Stromal cell of bone marrow (primary cell): ENCODE data around the gene HLA-G.
"Not testable (repeated sequence)": the region's sequence is repeated elsewhere in the genome, so short reads cannot be mapped to it uniquely, and the experiment has no call there.

Experiments used
- DNase-seq: peaks from one replicate; pipeline ENCODE4 v3.0.0-alpha.2; 2012; ENCODE audit warnings: low read depth

Gene HLA-G

DNA sequence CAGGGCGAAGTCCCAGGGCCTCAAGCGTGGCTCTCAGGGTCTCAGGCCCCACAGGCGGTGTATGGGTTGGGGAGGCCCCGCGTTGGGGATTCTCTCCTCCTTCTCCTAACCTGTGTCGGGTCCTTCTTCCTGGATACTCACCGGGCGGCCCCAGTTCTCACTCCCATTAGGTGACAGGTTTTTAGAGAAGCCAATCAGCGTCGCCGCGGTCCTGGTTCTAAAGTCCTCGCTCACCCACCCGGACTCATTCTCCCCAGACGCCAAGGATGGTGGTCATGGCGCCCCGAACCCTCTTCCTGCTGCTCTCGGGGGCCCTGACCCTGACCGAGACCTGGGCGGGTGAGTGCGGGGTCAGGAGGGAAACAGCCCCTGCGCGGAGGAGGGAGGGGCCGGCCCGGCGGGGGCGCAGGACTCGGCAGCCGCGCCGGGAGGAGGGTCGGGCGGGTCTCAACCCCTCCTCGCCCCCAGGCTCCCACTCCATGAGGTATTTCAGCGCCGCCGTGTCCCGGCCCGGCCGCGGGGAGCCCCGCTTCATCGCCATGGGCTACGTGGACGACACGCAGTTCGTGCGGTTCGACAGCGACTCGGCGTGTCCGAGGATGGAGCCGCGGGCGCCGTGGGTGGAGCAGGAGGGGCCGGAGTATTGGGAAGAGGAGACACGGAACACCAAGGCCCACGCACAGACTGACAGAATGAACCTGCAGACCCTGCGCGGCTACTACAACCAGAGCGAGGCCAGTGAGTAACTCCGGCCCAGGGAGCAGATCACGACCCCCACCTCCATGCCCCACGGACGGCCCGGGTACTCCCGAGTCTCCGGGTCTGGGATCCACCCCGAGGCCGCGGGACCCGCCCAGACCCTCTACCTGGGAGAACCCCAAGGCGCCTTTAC lies at the start of gene HLA-G:
Gene HLA-G, plus strand, starts transcription at position 247 of the 892 bp plus-strand sequence. Its CDS starts 20 bp downstream, at position 267.
- no peak for DNase-seq

DNA sequence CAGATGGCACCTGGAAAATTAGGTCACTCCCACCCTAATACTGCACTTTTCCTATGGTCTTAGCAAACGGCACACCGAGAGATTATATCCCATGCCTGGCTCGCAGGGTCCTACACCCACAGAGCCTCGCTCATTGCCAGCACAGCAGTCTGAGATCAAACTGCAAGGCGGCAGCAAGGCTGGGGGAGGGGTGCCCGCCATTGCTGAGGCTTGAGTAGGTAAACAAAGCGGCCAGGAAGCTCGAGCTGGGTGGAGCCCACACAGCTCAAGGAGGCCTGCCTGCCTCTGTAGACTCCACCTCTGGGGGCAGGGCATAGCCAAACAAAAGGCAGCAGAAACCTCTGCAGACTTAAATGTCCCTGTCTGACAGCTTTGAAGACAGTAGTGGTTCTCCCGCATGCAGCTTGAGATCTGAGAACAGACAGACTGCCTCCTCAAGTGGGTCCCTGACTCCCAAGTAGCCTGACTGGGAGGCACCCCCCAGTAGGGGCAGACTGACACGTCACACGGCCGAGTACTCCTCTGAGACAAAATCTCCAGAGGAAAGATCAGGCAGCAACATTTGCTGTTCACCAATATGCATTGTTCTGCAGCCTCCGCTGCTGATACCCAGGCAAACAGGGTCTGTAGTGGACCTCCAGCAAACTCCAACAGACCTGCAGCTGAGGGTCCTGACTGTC lies 47.5 kb upstream of the HLA-G start:
- not testable (repeated sequence) for DNase-seq

DNA sequence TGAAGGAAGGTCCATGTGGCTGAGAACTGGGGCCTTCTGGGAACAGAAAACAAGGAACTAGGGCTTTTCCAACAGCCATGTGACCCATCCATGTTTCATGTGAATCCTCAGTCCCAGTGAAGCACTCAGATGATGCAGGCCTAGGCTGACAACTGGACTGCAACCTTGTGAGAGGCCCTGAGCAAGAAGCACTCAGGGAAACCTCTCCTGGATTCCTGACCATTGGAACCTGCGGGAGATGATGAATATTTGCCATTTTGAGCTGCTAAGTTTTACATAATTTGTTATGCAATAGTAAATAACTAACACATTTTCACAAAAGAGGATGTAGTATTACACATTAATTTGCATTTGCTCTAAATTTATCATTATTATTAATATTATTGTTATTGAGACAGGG lies 38.4 kb upstream of the HLA-G start:
- DNase-seq, result no peak

DNA sequence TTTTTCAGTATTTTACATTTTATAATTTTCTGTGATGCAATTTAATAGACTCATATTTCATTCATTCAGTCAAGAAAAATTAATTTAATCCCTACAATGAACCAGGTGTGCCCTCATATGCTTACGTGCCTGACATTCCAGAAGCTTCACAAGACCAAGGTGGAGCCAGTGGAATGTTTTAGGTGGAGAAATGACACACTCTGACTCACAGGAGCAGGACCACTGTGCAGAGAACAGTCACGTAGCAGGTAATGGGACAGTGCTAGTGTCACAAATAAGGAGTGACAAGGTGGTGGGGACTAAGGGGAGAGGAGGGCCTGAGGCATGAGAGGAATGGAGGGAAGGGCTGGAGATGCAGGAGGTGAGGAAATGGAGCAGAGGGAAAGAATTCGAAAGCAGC lies 37.0 kb upstream of the HLA-G start:
- no peak for DNase-seq

DNA sequence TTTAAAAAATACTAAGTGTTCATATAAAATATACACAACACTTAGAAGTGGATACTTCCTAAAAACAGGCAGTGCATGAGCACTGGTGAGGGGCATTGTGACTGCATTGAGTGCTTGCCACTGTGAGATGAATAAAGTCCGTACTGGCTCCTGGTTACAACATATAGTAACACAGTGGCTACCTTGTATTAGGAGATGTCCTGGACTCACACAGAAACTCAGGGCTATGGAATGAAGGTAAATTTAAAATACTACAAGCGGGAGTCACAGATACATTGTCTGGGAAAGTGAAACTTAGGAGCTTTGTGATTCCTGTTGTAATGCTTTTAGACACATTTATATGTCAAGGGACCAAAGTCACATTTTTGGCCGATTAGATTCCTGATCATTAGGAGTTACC lies 36.5 kb upstream of the HLA-G start:
- DNase-seq, result no peak

DNA sequence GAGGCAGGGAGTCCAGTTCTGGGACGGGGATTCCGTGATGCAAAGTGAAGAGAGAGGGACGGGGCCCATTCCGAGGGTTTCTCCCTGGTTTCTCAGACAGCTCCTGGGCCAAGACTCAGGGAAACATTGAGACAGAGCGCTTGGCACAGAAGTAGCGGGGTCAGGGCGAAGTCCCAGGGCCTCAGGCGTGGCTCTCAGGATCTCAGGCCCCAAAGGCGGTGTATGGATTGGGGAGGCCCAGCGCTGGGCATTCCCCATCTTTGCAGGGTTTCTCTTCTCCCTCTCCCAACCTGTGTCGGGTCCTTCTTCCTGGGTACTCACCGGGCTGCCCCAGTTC lies 35.9 kb upstream of the HLA-G start:
- DNase-seq, result no peak

DNA sequence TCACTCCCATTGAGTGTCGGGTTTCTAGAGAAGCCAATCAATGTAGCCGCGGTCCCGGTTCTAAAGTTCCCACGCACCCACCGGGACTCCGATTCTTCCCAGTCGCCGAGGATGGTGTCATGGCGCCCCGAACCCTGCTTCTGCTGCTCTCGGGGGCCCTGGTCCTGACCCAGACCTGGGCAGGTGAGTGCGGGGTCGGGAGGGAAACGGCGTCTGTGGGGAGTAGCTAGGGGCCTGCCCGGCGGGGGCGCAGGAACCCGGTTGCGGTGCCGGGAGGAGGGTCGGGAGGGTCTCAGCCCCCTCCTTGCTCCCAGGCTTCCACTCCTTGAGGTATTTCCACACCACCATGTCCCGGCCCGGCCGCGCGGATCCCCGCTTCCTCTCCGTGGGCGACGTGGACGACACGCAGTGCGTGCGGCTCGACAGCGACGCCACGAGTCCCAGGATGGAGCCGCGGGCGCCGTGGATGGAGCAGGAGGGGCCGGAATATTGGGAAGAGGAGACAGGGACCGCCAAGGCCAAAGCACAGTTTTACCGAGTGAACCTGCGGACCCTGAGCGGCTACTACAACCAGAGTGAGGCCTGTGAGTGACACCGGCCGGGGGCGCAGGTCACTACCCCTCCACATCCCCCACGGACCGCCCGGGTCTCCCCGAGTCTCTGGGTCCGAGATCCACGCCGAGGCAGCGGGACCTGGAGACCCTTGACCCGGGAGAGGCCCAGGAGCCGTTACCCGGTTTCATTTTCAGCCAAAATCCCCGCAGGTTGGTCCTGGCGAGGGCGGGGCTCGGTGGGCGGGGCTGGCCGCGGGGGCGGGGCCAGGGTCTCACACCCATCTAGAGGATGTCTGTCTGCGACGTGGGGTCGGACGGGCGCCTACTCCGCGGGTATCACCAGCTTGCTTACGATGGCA lies 35.2 kb upstream of the HLA-G start:
- DNase-seq, result peak; percentile 38

DNA sequence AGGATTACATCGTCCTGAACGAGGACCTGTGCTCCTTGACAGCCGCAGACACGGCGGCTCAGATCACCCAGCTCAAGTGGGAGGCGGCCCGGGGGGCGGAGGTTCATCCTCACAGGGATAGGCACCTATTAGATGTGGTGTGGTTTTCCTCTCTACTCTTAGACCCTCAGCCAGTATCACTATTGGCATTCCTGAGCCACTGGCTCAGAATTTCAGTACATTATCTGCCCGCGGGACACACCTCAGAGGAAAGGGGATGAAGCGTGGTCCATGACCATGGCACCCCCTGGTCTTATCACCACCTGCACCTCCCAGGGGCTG lies 34.6 kb upstream of the HLA-G start:
- DNase-seq, result no peak

DNA sequence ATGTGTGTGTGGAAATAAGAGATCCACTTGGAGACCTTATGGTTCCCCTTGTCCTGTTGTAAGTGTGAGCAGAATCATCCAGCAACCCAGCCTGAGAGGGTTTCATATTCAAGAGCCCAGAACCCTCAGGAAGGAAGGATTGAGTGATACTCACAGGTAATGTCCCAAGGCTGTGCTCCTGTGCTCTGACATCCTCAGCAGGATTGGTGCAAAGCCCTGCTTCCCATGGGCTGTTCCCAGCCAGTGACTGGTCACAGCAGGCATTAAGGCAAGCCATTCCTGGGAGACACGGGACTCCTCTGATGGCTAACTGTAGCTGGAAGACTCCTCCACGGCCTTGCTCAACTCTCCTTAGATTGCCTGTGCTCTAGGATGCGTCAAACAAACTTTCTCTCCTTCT lies 33.8 kb upstream of the HLA-G start:
- no peak for DNase-seq

DNA sequence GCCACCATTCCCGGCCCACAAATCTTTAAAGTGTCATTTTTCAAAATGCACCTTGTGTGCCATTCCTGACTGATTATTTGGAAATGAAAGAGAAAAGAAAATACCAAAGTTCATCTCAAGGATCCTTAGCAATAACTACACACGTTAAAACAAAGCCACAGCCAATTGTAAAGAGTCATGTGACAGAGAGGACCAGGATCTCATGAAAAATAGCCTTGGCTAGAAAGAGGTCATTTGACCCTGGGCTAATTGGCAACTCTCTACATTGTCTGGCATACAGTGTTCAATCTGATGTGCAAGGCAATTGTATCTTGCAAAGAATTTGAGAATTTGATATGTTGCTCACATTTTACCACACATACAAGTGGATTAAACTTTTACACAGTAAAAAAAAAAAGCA lies 31.6 kb upstream of the HLA-G start:
- DNase-seq, result no peak

DNA sequence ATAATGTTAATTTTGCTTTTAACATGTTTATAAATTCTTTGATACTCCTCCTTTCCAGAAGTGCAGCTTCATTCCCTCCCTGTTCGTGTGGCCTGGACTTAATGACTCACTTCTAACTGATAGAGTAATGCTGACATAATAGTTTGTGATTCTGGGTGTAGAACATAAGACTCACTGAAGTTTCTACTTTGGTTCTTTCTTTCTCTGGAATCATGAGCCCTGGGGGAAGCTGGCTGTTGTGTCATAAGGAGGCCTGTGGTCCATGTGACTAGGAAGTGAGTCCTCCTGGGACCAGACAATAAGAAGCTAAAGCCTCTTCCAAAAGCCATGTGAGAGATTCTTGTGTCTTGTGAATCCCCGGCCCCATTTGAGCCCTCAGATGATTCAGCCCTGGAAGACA lies 30.5 kb upstream of the HLA-G start:
- DNase-seq, result peak; percentile 88

DNA sequence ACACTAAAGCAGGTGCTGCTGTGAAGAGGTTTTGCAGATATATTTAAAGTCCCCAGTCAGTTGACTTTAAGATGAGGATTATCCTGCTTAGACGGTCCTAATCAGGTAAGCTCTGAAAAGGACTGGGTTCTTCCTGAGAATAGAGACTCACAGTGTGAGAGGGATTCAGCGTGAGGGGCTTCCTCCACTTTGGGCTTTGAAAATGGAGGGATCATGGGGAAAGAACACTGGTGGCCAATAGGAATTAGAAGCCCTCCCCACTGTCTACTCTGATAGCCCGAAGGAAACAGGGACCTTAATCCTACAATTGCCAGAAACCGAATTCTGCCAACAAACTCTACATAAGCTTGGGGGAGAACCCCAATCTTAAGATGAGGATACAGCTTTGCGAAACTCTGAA lies 29.7 kb upstream of the HLA-G start:
- no peak for DNase-seq

DNA sequence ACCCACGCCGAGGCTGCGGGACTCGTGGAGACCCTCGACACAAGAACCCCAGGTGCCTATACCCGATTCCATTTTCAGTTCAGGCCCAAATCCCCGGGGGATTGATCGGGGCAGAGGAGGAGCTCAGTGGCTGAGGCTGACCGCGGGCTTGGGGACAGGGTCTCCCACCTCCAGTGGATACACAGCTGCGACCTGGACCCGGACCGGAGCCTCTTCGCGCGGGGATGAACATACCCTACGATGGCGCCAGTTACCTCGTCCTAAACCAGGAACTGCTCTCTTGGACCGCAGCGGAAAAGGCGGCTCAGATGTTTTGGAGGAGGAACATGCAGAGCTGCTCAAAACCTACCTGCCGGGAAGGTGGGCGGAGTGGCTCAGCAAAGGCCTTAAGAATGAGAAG lies 27.4 kb upstream of the HLA-G start:
- DNase-seq, result no peak

DNA sequence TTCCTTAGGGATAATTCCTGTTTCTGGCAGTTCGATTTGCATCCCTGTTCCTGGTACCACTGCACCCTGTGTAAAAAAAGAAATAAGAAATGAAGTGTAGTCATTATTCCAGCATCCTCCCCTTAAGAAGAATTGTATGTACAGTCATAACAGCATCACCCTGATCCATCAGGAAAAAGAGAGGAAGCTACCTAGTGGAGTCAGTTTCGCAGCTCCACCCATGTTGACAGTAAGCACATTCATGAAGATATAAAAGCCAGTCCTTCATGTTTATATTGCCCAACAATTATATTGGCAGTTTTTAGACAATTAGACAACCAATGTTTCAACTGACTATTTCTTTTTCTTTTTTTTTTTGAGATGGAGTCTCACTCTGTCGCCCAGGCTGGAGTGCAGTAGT lies 21.2 kb upstream of the HLA-G start:
- no peak for DNase-seq

DNA sequence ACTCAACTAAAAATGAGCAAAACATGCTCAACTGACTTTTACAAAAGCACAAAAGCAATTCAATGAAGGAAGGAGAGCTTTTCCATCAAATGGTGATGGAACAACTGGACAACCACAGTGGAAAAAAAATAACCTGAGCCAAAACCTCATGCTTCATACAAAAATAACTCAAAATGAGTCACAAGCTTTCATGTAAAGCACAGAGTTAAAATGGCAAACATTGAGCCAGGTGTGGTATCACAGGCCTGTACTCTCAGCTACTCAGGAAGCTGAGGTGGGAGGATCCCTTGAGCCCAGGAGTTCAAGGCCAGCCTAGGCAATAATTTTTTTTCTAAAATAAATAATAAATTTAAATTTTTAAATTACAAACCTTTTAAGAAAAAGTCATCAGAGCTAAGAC lies 18.4 kb upstream of the HLA-G start:
- peak; percentile 16 for DNase-seq

DNA sequence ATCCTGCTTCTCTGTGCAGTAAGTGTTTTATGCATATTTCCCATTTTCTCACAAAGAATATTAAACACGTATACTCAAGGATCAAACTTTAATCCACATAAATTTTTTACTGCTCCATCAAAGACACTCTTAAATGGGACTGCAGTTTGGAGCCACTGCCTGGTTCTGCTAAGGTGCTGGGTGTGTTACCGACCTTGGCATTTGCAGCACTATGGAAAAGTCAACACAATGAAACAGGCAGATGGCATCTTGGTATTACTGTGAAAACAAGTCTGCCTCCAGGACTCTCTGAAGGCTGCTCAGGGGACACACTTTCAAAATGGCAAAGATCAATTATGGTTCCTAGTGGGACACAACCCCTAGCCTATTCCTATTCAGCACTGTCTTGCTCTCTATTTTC lies 17.3 kb upstream of the HLA-G start:
- DNase-seq, result no peak

DNA sequence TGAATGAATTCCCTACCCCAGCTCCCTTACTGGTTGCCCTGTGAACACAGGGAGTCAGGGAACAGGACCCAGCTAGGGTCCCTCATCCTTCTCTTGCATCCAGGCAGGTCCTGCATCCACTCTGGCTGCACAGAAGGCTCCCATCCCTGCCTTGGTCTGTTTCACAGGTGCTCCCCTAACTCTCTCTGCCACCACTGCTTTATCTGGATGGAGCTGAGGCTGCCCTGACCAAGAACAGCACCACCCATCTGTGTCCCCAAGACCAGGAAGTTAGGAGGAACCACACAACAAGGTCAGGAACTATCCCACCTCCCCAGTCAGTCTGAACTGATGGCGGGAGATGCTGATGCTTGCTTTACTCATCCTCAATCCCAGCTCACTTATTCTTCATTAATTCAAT lies 16.2 kb upstream of the HLA-G start:
- DNase-seq, result no peak

DNA sequence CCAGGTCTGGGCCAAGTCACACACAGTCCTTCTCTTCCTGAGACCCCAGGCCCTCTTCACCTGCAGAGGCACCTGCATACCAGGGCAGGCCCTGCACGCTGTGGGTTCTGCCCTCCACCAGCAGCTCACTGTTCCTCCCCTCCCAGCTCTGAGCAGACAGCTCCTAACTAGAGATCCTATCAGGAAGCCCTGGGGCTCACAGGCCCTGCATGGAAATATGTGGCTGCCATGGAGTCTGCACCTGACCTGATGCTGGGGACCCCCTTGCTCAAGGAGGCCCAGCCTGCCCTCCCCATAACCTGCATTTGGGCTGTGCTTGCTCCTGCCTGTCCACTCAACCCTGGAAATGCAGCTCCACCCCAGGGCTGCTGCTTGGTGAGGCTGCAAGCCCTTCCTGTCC lies 14.6 kb upstream of the HLA-G start:
- DNase-seq, result no peak

DNA sequence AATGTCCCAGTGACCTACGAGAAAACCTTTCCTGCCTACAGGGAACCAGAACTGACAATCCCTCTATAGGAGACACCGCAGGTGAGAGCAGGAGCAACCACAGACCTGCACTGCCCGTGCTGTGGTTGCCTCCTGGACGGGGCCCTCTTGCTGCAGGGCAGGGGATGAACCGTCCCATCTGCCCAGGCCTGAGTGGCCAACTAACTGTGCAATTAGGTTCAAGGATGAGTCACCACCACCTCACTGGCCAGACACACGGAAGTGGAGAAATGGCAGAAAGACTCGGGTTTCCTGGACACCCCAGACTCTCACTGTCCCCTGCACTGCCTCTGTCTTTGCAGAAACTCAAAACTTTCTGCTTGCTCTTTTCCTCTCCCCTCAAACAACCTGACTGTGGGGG lies 13.8 kb upstream of the HLA-G start:
- DNase-seq, result no peak

DNA sequence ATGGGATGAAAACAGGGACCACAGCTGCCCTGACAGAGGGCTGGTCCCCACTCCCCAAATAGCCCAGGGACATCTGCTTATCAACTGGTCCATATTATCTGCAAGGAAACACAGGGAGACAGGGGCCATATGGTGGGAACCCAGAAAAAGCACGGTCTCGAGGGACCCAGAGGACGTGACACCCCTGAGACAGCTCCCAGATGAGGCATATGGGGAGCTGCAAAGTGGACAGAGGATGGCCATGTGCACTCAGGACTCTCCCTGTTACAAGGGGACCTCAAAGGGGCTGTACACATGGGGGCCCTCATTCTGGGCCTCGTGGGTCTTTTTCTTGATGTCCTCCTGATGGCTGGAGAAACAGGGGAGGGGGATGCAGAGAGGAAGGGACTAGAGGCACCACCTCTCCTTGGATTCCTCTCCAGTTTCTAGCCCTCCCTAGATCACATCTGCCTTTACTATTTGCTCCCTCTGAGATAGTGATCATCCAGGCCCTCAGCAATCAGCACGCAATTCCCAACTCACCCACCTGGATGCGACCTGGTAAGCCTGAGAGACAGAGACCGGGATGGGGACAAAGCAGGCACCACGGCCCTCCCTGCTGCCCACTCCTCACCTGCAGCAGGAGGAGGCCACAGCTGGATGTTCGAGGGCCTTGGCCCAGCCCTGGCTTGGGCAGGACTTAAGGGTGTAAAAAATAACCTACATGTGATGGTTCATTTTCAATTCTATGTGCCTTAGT lies 13.1 kb upstream of the HLA-G start:
- DNase-seq, result no peak

DNA sequence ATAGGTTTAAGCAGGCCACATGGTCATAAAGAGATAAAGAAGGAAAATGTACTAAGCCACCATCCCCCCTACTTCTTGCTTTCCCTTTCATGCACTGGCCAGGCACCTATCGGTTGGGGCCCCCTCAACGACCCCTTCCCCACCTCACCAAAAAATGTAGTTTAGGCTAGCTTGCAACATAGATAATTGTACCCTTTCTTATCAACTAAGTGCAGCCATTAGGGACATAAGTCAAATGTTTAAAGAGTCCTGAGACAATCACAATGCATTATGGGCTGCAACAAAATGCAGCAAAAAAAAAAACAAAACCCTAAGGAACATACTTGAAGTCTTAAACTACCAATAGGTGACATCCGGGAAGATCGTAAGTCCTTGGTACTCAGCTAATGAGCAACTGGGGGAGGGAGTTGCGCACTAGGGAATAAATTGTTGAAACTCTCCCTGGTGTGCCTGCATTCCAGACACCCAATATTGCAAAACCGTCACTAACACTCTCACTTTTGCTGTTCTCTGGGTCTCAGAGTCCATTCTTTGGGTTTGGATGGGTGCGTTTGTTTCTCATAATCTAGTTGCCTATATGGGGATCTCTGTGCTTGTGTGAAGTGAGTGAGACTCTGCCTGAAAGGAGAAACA lies 12.4 kb upstream of the HLA-G start:
- no peak for DNase-seq

DNA sequence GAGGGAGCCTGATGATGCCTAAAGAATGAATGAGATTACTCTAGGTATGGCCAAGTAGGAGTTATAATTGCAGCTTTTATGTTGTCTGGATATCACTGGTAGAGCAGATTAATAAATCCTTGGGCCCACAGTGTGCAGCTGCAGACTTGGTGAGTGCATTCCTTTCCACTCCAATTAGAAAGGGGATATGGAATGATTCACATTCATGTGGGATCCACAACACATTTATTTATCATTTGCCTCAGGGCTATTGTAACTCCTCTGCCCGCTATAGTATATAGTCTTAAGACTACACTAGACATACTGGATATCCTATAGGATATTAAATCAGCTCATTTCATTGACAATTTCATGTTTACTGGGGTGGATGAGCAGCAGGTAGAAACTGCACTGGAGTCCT lies 11.6 kb upstream of the HLA-G start:
- DNase-seq, result no peak
